A673 (cell line): ENCODE results near the gene SLC22A13.

Experiments used
- CTCF ChIP-seq: fragments of 300-800, 200-600 bp; sonication (generic); conservative IDR thresholded peaks from 2 replicates; pipeline ENCODE4 v1.5.1; 2017; ENCODE audit warnings: low read depth, mild to moderate bottlenecking, antibody characterized with exemption, low read length, moderate library complexity, mixed read lengths
- EZH2 ChIP-seq: fragments of 200-600 bp; sonication (generic); IDR thresholded peaks from 2 replicates; pipeline ENCODE4 v1.6.1; 2017; ENCODE audit warnings: borderline replicate concordance, low read depth, mild to moderate bottlenecking, mixed read lengths, antibody characterized with exemption, low read length; ENCODE audit not compliant: poor library complexity, severe bottlenecking

GRCh38 chr3:38260474-38260873, 5.1 kb upstream of the SLC22A13 start:
- TF ChIP-seq CTCF: no peak
- no peak for TF ChIP-seq EZH2
